Sigmoid colon (tissue), 7 donors: ENCODE results near the gene CRABP2. TPM values are rescaled to one million over a fixed set of nuclear protein-coding genes. Genes with fewer than 3 reads are reported as not detected.
A peak's percentile ranks its signal among the peaks of the same experiment; 100 is the strongest.

Source experiments
- DNase-seq: peaks from one replicate; pipeline ENCODE4 v3.0.0-alpha.2; 2019
- H3K27ac ChIP-seq, 4 donors: fragments of 200-600 bp; sonication (generic); one replicate each; pipeline ENCODE4 v1.5.1; 2016 to 2019; ENCODE audit warnings: mild to moderate bottlenecking in 1 of 4
- H3K27me3 ChIP-seq, 3 donors: fragments of 200-600 bp; sonication (generic); one replicate each; pipeline ENCODE4 v1.5.1; 2019; ENCODE audit warnings: mild to moderate bottlenecking in 1 of 3
- H3K36me3 ChIP-seq, 4 donors: fragments of 200-600 bp; sonication (generic); one replicate each; pipeline ENCODE4 v1.5.1; 2016 to 2019
- H3K4me1 ChIP-seq, 4 donors: fragments of 200-600 bp; sonication (generic); one replicate each; pipeline ENCODE4 v1.5.1; 2017 to 2019
- H3K4me3 ChIP-seq, 4 donors: fragments of 200-600 bp; sonication (generic); one replicate each; pipeline ENCODE4 v1.5.1; 2017 to 2019; ENCODE audit warnings: mild to moderate bottlenecking in 2 of 4, moderate library complexity in 1 of 4
- H3K9me3 ChIP-seq, 4 donors: fragments of 200-600 bp in 3 of 4; sonication (generic) in 3 of 4; one replicate each; pipeline versions ENCODE4 v1.5.1 to v1.6.1; 2013 to 2019
- EP300 ChIP-seq, 4 donors: sonication (generic); formaldehyde crosslinking; IDR thresholded peaks; one replicate each; pipeline ENCODE4 v1.6.1; 2017; ENCODE audit warnings: antibody characterized with exemption in 4 of 4
- POLR2A ChIP-seq, 2 donors: fragments of 450-650 bp; IDR thresholded peaks; one replicate each; pipeline ENCODE4 v1.6.1; 2016; ENCODE audit warnings: antibody characterized with exemption in 2 of 2, mild to moderate bottlenecking in 2 of 2, moderate library complexity in 2 of 2
- POLR2AphosphoS5 ChIP-seq, 4 donors: sonication (generic); formaldehyde crosslinking; IDR thresholded peaks; one replicate each; pipeline ENCODE4 v1.6.1; 2017; ENCODE audit warnings: antibody characterized with exemption in 4 of 4
- WGBS, 2 donors: extraction: QIAGEN DNeasy Blood & Tissue Kit; methylation state at CpG; one replicate each; pipeline ENCODE4 v1.1.7; 2013; 5-methylcytosine and 5-hydroxymethylcytosine counted together
- intact Hi-C: fragments of 100-400 bp; cut with DNase I; formaldehyde crosslinking; loops from one replicate; pipeline ENCODE4 v1.15.1; 2023
- polyA plus RNA-seq, 3 donors: library from polyadenylated mRNA; stranded (reverse); fragments of 200-250 nt; gene quantifications; one replicate each; pipeline ENCODE4 v1.2.3, GENCODE V29; 2013
- total RNA-seq, 4 donors: library from RNA; depleted of rRNA; stranded (reverse); fragments of >200 nt; gene quantifications; one replicate each; pipeline ENCODE4 v1.1.0, GENCODE V29; 2016
- TF ChIP-seq, protein P1 (sequence below), 4 experiments: fragments of 450-650 bp in 3 of 4; fragments of 200-600 bp in 1 of 4; IDR thresholded peaks; one replicate each; pipeline ENCODE4 v1.5.1; 2016 to 2019; ENCODE audit warnings: antibody characterized with exemption in 4 of 4, mild to moderate bottlenecking in 3 of 4, moderate library complexity in 2 of 4
- donor health status: healthy with polysubstance abuse.
- donor health status: Bipolar disorder and iron deficiency.
- donor health status: healthy.

The CRABP2 gene
- total and polyA plus RNA-seq, 7 donors: 3.1 to 7.8 (median 4.9) TPM; not detected in 2

GRCh38 chr1:156664046-156664766, 41.2 kb downstream of the CRABP2 start:
- Histone ChIP-seq H3K27me3 (no peaks in the 10 kb centered on the region), H3K4me1 (peaks cover 0 to 99% (median 91%) of the 10 kb centered on the region in 4 donors), H3K27ac (peak overlapping the region; percentile 77 to 86 (median 80)), H3K4me3 (peak overlapping the region in 1 of 4 donors; percentile 5), H3K9me3 (no peaks in the 10 kb centered on the region), H3K36me3 (no peaks in the 10 kb centered on the region)
- 70% methylated on average over 5 of the region's 5 CpGs for WGBS, 2 donors
- intact Hi-C loops: no loop called here
- DNase-seq: no peak
- TF ChIP-seq POLR2AphosphoS5 (IDR thresholded peaks at IDR 0.05): no peak
- TF ChIP-seq EP300 (IDR thresholded peaks at IDR 0.05): no peak
- no peak for TF ChIP-seq POLR2A (IDR thresholded peaks at IDR 0.05)
- TF ChIP-seq, protein P1, sequence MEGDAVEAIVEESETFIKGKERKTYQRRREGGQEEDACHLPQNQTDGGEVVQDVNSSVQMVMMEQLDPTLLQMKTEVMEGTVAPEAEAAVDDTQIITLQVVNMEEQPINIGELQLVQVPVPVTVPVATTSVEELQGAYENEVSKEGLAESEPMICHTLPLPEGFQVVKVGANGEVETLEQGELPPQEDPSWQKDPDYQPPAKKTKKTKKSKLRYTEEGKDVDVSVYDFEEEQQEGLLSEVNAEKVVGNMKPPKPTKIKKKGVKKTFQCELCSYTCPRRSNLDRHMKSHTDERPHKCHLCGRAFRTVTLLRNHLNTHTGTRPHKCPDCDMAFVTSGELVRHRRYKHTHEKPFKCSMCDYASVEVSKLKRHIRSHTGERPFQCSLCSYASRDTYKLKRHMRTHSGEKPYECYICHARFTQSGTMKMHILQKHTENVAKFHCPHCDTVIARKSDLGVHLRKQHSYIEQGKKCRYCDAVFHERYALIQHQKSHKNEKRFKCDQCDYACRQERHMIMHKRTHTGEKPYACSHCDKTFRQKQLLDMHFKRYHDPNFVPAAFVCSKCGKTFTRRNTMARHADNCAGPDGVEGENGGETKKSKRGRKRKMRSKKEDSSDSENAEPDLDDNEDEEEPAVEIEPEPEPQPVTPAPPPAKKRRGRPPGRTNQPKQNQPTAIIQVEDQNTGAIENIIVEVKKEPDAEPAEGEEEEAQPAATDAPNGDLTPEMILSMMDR (IDR thresholded peaks at IDR 0.05): no peak

DNA sequence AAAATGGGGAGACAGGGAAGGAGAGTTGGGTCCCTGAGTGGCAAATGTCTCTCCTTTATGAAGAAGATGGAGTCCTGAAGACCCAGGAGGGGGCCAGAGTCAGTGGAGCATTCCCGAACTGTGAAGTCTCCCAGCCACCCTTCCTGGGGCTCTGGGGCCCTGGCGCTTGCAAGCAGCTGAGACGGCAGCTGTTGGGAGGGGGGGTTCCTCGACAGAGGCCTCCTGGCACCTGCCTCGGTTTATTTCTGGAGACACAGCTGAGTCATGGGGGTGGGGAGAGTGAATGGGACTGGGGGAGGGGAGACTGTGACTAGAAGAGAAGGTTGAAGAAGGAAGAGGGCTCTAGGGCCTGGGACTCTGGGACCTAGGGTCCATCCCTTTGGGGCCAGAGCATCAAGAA, 42.2 kb downstream of the CRABP2 start:
- Histone ChIP-seq H3K27ac (peak overlapping the region; percentile 77 to 86 (median 80)), H3K36me3 (no peaks in the 10 kb centered on the region), H3K4me3 (no peak overlapping the region), H3K9me3 (no peaks in the 10 kb centered on the region), H3K4me1 (peaks cover 0 to 91% (median 85%) of the 10 kb centered on the region in 4 donors), H3K27me3 (no peaks in the 10 kb centered on the region)
- DNase-seq: peak; percentile 82
- TF ChIP-seq POLR2A (IDR thresholded peaks at IDR 0.05) (no peak), EP300 (IDR thresholded peaks at IDR 0.05) (no peak), POLR2AphosphoS5 (IDR thresholded peaks at IDR 0.05) (no peak)
- TF ChIP-seq, protein P1 (IDR thresholded peaks at IDR 0.05): no peak
- intact Hi-C loops: no loop called here
- WGBS, 2 donors: 43 to 72% methylated on average over 5 of the region's 5 CpGs

- no peak for DNase-seq
- TF ChIP-seq, protein P1 (IDR thresholded peaks at IDR 0.05): no peak
- TF ChIP-seq POLR2AphosphoS5 (IDR thresholded peaks at IDR 0.05) (no peak), EP300 (IDR thresholded peaks at IDR 0.05) (no peak), POLR2A (IDR thresholded peaks at IDR 0.05) (no peak)
- Histone ChIP-seq H3K9me3 (no peaks in the 10 kb centered on the region), H3K27ac (peak overlapping the region; percentile 77 to 86 (median 80)), H3K36me3 (no peaks in the 10 kb centered on the region), H3K4me1 (peaks cover 0 to 90% (median 84%) of the 10 kb centered on the region in 4 donors), H3K4me3 (no peak overlapping the region), H3K27me3 (no peaks in the 10 kb centered on the region)
- WGBS, 2 donors: 91% methylated on average over 5 of the region's 5 CpGs
- intact Hi-C loops: no loop called here
Measured at GRCh38 chr1:156662800-156663055, 42.7 kb downstream of the CRABP2 start.

DNA sequence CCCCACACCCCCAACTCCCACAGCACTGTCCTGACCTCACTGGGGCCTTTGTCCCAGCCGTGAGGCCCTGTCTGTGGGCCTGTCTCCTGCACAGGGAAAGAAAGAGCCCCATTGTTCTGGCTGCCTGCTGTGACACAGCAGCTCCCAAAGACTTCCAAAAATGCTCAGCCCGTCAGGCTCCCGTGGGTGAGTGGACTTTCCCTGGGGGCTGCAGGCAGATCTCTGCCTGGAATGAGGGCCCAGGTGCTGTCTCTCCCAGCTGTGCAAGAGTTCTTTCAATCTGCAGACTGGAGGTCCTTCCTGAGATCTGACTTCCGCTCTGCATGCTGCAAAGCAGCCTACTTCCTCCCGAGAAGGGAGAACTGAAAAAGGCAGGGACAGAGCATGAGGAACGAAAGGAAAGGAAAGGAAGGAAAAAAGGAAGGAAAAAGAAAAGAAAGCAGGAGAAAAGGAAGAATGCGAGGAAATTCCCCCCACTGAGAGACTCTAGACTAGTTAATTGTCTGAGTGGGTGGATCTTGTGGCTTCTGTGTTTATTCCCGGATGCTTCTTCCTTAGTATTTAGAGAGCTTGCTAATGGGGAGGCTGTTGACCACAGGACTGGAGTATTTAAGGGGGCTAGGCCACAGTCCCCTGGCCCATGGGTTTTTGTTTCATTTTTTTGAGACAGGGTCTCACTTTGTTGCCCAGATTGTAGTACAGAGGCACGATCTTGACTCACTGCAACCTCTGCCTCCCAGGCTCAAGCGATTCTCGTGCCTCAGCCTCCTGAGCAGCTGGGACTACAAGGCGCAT, 43.2 kb downstream of the CRABP2 start:
- Histone ChIP-seq H3K36me3 (no peaks in the 10 kb centered on the region), H3K27me3 (no peaks in the 10 kb centered on the region), H3K9me3 (no peaks in the 10 kb centered on the region), H3K27ac (peak overlapping the region; percentile 77 to 86 (median 80)), H3K4me3 (no peak overlapping the region), H3K4me1 (peaks cover 0 to 88% (median 83%) of the 10 kb centered on the region in 4 donors)
- WGBS, 2 donors: 59 to 72% methylated on average over 12 of the region's 12 CpGs
- TF ChIP-seq POLR2AphosphoS5 (IDR thresholded peaks at IDR 0.05): no peak
- TF ChIP-seq, protein P1 (IDR thresholded peaks at IDR 0.05): no peak
- TF ChIP-seq POLR2A (IDR thresholded peaks at IDR 0.05): no peak
- no peak for TF ChIP-seq EP300 (IDR thresholded peaks at IDR 0.05)
- DNase-seq: no peak
- intact Hi-C loops: no loop called here
